A673 (cell line): ENCODE data around the gene KIF12. TPM values are rescaled to one million over a fixed set of nuclear protein-coding genes. Genes with fewer than 3 reads are reported as not detected.

Experiments
- BruUV-seq: library from RNA; stranded (reverse); fragments of 400-500 nt; replicated peaks from 2 replicates; lab custom pipeline; 2021; lab: Mats Ljungman, UMichigan
- CTCF ChIA-PET: fragments of 300-600 bp; sonication (Branson Sonifier 250); formaldehyde crosslinking; loops from one replicate; lab custom pipeline; 2022; ENCODE audit warnings: antibody characterized with exemption; lab: Charles Lee
- POLR2A ChIA-PET: fragments of 300-600 bp; sonication (Branson Sonifier 250); formaldehyde crosslinking; loops from one replicate; lab custom pipeline; 2022; ENCODE audit warnings: antibody characterized with exemption; ENCODE audit not compliant: low non-redundant PET; lab: Charles Lee
- DNase-seq: peaks from one replicate; pipeline ENCODE4 v3.0.0-alpha.2; 2015; ENCODE audit warnings: low spot score
- H3K27ac ChIP-seq: fragments of 200-600 bp; sonication (generic); 2 replicates; pipeline ENCODE4 v1.5.1; 2016; ENCODE audit warnings: mixed run types, low read depth, mild to moderate bottlenecking, mixed read lengths, antibody characterized with exemption, low read length; ENCODE audit not compliant: poor library complexity, severe bottlenecking
- H3K27me3 ChIP-seq: fragments of 200-600 bp; sonication (generic); replicated peaks from 2 replicates; pipeline ENCODE4 v1.6.1; 2017; ENCODE audit warnings: mixed run types, low read depth, mild to moderate bottlenecking, mixed read lengths, antibody characterized with exemption, low read length; ENCODE audit not compliant: insufficient read depth, poor library complexity
- H3K36me3 ChIP-seq: fragments of 200-600 bp; sonication (generic); 2 replicates; pipeline ENCODE4 v1.6.1; 2016; ENCODE audit warnings: mixed run types, mild to moderate bottlenecking, mixed read lengths, antibody characterized with exemption, low read length; ENCODE audit not compliant: insufficient read depth, poor library complexity, severe bottlenecking
- H3K4me1 ChIP-seq: fragments of 200-600 bp; sonication (generic); 2 replicates; pipeline ENCODE4 v1.6.1; 2017; ENCODE audit warnings: mixed run types, mild to moderate bottlenecking, mixed read lengths, antibody characterized with exemption, low read length; ENCODE audit not compliant: insufficient read depth, poor library complexity, severe bottlenecking
- H3K4me3 ChIP-seq: fragments of 200-600 bp; sonication (generic); 2 replicates; pipeline ENCODE4 v1.5.1; 2016; ENCODE audit warnings: low read depth, mixed run types, mild to moderate bottlenecking, mixed read lengths, low read length; ENCODE audit not compliant: poor library complexity, severe bottlenecking
- H3K9me3 ChIP-seq: fragments of 200-600 bp; sonication (generic); 2 replicates; pipeline ENCODE4 v1.6.1; 2016; ENCODE audit warnings: mixed run types, low read depth, mild to moderate bottlenecking, mixed read lengths, antibody characterized with exemption, low read length; ENCODE audit not compliant: poor library complexity, severe bottlenecking
- CTCF ChIP-seq: fragments of 300-800, 200-600 bp; sonication (generic); conservative IDR thresholded peaks from 2 replicates; pipeline ENCODE4 v1.5.1; 2017; ENCODE audit warnings: low read depth, mild to moderate bottlenecking, antibody characterized with exemption, low read length, moderate library complexity, mixed read lengths
- EZH2 ChIP-seq: fragments of 200-600 bp; sonication (generic); IDR thresholded peaks from 2 replicates; pipeline ENCODE4 v1.6.1; 2017; ENCODE audit warnings: borderline replicate concordance, low read depth, mild to moderate bottlenecking, mixed read lengths, antibody characterized with exemption, low read length; ENCODE audit not compliant: poor library complexity, severe bottlenecking
- intact Hi-C: fragments of 100-400 bp; cut with micrococcal nuclease; formaldehyde crosslinking; loops from one replicate; pipeline ENCODE4 v1.10.0; 2022; ENCODE audit not compliant: unreplicated experiment
- total RNA-seq: library from RNA; stranded (reverse); gene quantifications from 2 replicates; pipeline ENCODE4 v1.2.3, GENCODE V29; 2021

Gene KIF12
- total RNA-seq, 1 experiment from 2014 or later, result not detected

- no peak overlapping the region for H3K27ac ChIP-seq
- BruUV-seq, result no TSS peak
- TF ChIP-seq CTCF (no peak), EZH2 (no peak)
- ChIA-PET CTCF (no interaction called here), POLR2A (no interaction called here)
- peaks cover 31% of the 10 kb centered on the region for H3K27me3 ChIP-seq
- no peak for DNase-seq
- H3K4me3 ChIP-seq, result no peak overlapping the region
- intact Hi-C loops, result no loop called here
- peaks cover 6% of the 10 kb centered on the region for H3K9me3 ChIP-seq
- H3K4me1 ChIP-seq, result no peaks in the 10 kb centered on the region
- H3K36me3 ChIP-seq, result no peaks in the 10 kb centered on the region
Observed at GRCh38 chr9:114105236-114105635, 6.1 kb upstream of the KIF12 start.

- TF ChIP-seq CTCF (no peak), EZH2 (no peak)
- Histone ChIP-seq H3K4me3 (no peak overlapping the region), H3K27ac (no peak overlapping the region), H3K9me3 (peaks cover 6% of the 10 kb centered on the region), H3K4me1 (no peaks in the 10 kb centered on the region), H3K27me3 (peaks cover 31% of the 10 kb centered on the region), H3K36me3 (no peaks in the 10 kb centered on the region)
- intact Hi-C loops, result no loop called here
- ChIA-PET CTCF (interaction anchor here (0.7 kb wide), 1 partner anchor 33 kb away, joined by 3 read pairs; no protein-coding TSS in a partner anchor), POLR2A (no interaction called here)
- no peak for DNase-seq
- BruUV-seq, result no TSS peak
Observed at GRCh38 chr9:114102484-114102883, 3.4 kb upstream of the KIF12 start.

- intact Hi-C loops, result no loop called here
- Histone ChIP-seq H3K36me3 (no peaks in the 10 kb centered on the region), H3K27ac (no peak overlapping the region), H3K9me3 (peaks cover 6% of the 10 kb centered on the region), H3K4me1 (no peaks in the 10 kb centered on the region), H3K4me3 (no peak overlapping the region), H3K27me3 (peaks cover 17% of the 10 kb centered on the region)
- no peak for DNase-seq
- TF ChIP-seq CTCF (no peak), EZH2 (no peak)
- no TSS peak for BruUV-seq
- ChIA-PET POLR2A (no interaction called here), CTCF (no interaction called here)
Observed at GRCh38 chr9:114100536-114100935, 1.4 kb upstream of the KIF12 start.
